Effector CD8-positive, alpha-beta T cell (primary cell): ENCODE data around the gene MAFF.
"Not testable (repeated sequence)": the region's sequence is repeated elsewhere in the genome, so short reads cannot be mapped to it uniquely, and the experiment has no call there.

Experiments
- DNase-seq: peaks from one replicate; lab custom pipeline; 2025; lab: John Stamatoyannopoulos, UW
- total RNA-seq, 4 experiments: gene quantifications; one replicate each; lab custom pipeline; 2026; lab: John Stamatoyannopoulos, UW

The MAFF gene
- total RNA-seq, result 14.8 to 71.4 (median 37.3) reads per million in 4 experiments

DNA sequence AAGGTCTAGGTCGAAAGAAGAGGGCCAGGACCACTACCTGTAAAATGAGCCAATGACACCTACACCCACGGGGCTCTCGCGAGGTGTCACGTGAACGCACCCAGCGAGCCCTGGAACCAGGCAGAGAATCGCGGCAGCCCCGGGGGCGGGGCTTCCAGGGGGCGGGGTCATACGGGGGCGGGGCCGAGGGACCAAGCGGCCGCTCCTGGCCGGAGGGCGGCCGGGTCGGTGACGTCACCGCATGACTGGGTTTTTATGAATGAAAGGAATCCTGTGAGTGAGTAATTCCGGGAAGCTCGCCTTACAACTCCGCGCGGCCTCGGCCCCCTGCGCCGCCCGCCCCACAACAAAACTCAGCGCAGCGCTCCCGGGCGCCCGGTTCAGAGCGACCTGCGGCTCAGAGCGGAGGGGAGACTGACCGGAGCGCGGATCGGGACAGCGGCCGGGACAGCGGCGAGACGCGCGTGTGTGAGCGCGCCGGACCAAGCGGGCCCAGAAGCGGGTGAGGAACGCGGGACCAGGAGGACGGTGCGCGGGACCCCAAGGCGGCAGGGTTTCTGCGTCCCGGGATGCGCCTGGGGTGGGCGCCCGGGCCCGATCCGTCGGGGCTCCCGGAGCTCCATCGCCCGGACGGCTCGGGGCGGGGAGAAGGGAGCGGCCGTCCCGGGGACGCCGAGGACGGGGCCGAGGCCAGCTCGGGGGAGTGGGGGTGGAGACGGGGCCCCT is at the start of gene MAFF:
TSS of gene MAFF (plus strand) at position 284 of the 726 bp plus-strand sequence. CDS start 11,860 bp downstream, outside the sequence.
- peak; percentile 85 for DNase-seq

DNA sequence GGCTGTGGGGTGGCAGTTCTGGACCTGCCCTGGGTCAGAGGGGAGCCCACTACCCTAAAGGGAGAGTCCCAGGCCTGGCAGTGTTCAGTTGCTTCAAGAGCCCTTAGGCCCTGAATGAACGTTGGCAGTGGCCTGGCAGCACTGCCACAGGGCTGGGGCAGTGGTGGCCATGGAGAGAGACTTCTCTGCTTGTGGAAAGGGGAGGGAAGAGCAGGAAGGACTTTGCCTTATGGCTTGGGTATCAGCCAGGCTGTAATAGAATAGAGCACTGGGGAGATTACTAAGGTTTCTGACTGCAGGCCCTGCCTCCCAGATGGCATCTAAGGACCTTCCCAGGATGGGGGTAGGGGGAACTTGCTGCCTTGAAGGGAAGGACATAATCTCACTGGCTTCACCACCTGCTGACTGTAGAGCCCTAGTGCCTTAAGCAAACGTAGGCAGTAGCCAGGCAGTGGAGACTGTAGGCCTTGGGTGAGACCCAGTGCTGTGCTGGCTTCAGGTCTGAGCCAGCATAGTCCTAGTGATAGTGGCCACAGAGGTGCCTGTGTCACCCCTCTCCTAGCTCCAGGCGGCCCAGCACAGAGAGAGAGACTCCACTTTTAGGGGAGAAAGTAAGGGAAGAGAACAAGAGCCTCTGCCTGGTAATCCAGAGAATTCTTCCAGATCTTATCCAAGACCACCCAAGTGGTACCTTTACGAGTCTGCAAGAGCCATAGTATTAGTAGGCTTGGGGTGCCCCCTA is 47.8 kb upstream of the MAFF start:
- DNase-seq, result no peak

DNA sequence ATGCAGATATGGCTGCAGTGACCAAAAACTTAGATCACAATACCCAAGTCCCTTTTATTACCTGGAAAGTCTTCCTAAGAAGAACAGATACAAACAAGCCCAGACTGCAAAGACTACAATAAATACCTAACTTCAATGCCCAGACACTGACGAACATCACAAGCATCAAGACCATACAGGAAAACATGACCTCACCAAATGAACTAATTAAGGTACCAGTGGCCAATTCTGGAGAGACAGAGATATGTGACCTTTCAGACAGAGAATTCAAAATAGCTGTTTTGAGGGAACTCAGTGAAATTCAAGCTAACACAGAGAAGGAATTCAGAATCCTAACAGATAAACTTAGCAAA is 47.3 kb upstream of the MAFF start:
- not testable (repeated sequence) for DNase-seq

DNA sequence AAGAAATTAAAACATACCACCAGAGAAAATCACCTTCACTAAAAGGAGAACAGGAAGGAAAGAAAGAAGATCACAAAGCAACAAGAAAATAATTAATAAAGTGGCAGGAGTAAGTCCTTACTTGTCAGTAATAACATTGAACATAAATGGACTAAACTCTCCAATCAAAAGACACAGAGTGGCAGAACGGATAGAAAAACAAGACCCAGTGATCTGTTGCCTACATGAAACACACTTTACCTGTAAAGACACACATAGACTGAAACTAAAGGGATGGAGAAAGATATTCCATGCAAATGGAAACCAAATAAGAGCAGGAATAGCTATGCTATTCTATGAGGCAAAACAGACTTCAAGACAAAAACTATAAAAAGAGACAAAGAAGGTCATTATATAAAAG is 46.1 kb upstream of the MAFF start:
- no peak for DNase-seq

DNA sequence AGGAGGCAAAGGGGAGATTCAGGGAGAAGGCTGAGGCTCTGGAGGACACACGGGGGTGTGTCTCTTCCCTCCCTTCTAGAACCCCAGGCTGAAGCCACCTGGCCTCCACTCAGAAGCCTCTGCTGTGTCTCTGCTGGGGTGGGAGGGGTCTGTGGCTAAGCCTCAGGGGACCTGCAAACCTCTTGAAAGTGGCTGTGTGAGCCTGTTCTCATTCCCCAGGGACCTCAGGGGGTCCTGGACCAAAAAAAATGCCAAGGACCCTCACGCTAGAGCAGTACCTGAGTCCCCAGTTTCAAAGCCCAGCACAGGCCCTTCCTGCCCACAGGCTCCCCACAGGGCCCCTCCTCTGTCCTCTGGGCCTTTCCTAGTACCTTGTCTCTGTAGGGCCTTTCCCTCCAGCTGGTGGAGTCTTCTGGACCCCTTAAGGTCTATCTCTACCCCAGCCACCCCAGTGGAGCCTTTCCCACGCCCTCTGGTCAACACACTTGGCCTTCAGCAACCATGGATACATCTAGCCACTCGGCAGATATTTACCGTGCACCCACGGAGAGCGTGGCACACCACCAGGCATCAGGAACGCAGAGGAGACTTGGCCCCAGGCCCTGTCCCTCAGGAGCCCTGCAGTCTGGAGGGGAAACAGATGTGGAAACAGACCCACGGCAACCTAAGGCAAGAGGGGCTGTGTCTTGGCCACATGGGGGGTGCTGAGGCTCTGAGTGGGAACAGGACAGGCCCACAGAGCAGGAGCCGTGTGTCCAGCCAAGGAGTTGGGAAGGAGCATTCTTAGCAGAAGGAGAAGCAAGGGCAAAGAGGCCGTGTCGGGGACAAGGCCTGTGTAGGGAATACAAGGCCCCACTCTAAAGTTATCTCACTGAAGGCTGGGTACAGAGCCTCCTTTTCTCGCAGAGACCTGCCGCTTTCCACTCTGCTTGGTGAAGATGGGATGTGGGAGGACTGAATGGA is 38.6 kb upstream of the MAFF start:
- no peak for DNase-seq

DNA sequence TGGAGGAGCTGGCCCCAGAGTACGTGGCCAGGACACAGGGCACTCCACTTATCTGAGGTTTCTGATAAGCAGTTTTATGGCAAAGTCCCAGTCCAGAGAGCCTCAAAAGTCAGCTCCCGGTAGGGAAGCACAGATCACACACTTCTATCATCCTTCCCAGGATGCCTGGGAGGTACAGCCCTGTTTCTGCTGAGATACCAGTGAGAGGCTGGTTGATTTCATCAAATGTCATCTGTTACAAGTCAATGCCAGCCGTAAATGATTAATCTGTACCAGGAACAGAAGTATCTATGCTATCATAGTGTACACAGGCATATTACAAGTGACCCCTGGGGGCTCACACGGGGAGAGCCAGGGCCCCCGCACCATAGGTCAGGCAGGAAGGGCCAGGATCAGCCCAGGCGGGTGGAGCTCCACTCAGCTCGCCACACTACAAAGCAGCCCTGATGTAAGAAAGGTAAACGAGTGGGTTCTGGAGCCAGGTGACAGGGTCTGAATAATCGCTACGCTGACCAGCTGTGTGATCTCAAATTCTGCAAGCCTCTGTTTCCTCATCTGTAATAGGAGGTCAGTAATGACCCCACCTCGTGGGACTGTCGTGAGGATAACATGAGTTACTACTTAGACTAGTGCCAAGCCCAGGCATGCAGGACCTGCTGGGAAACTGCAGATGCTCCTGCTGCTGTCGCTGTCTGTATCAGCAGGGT is 37.8 kb upstream of the MAFF start:
- DNase-seq, result no peak

DNA sequence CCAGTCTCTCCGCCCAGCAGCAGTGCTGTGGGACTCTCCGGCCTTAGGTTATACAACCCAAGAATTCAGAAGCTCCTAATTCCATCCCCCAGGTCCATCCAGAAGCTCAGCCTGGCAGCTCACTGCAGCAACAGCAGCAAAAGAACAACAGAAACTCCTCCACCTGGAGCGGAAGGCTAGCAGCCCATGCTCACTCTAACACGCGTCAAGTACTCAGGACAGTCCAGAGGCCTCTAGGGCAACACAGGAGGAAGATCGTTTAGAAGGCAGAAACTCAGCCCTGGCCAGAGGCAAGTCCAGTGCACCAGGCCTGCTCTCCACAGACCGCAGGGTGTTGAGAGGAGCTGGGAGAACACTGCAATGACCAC is 37.3 kb upstream of the MAFF start:
- DNase-seq, result no peak

DNA sequence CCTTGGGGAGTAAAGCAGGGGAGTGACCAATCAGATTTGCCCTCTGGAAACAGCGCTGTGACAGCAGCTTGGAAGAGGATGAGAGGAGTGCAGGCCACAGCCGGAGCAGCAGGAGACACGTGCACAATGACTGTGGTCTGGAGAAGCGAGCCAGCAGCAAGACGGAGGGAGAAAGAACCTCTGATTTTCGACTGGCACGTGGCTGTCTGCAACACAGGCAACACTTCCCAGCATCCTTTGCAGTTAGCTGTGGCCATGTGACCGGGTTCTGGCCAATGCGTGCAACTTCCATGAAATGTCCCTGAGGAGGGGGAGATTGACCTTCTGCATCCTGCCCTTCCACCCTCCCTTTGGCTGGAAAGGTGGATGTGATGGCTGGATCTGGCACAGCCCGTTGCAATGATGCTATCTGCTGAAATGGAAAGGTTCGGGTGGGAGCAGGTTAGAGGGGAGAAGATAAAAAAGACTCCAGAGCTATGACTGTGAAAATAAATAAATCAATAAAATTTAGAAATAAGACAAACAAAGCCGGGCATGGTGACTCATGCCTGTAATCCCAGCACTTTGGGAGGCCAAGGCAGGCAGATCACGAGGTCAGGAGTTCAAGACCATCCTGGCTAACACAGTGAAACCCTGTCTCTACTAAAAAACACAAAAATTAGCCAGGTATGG is 35.7 kb upstream of the MAFF start:
- DNase-seq, result no peak

DNA sequence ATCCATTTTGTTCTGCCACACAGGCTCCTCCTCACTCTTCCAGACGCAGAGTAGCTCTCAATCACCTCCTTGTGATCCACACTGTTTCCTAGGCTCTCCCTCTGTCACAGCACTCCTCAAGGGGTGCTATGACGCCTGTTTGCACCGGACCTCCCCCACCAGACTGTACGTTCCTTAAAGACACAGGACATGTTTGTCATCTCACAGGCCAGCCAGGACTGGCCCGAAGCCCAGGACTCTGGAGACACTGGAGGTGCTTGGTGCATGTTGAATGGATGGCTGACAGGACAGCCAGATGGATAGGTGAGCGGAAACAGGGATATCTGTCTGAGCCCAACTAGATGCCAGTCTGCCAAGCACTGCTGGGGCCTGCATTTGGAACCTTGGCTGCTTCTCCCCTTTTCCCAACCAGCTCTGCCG is 33.8 kb upstream of the MAFF start:
- DNase-seq, result no peak

DNA sequence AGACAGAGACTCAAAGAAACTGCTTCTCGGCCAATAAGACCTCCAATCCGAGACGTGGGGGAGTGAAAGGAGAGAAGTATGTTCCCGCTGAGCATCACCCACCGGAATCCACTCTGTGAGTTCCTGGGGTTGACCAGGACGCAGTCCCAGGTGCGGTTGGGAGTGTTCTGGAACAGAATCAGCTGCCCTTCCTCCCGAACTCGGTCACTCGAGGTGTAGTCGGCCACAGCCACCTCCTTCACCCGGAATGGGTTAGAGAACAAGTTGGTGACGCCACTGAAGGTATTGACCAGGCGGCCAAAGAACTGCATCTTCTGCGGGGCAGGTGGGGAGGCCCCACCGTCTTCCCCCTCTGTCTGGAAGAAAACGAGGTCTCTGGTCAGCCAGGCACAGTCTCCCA is 32.7 kb upstream of the MAFF start:
- no peak for DNase-seq

DNA sequence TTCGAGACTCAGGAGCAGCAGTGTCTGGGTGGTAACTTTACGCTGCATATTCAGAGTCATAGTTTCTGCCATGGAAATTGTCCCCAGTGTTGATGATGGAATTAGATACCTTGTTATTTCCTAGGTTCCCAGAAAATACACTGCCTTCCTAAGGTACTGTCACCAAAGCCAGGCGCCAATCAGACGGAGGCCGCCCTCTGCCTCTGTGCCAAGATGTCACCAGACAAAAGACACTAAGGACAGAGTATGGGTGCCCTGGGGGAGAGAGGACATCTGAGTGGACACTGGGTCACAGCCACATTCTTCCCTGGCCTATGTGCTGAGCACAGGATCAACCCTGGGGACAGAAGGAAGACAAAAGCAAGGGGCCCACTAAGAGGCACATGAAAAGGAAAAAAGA is 31.3 kb upstream of the MAFF start:
- no peak for DNase-seq

DNA sequence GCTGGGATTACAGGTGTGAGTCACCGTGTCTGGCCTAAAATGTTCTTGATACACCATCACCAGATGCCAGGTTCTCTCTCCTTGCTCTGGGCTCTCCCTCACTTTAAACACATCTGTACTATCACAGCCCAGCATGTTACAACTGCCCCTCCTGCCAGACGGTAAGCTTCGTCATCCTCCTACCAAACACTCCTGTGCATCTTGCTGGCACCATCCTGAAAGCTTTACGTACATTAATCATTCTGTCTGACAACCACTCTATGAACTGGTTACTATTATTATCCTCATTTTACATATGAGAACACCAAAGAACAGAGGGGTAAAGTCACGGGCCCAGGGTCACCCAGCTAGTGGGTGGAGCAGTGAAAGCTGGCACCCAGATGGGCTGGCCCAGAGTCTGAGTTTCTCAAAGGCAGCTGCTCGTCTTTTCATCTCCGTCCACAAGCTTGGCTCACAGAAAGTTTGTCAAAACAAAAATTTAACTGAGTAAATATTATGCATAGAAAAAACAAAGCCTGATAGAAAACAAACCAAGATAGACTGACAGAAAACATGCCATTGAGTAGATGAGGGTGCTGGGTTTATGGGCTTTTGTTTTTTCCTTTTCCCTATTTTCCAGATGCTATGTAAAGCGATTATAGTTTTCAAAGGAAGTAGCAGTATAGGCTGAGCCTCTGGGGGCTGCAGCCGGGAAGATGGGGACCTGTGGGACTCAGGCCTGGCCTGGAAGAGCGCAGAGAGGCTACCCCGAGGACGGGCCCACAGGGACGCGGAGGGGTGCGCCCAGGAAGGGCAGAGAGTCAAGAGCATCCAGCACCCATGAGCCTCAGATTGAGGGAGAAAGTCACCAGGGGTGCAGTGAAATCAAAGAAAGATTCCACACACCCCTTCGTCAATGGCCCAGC is 29.6 kb upstream of the MAFF start:
- DNase-seq, result no peak

DNA sequence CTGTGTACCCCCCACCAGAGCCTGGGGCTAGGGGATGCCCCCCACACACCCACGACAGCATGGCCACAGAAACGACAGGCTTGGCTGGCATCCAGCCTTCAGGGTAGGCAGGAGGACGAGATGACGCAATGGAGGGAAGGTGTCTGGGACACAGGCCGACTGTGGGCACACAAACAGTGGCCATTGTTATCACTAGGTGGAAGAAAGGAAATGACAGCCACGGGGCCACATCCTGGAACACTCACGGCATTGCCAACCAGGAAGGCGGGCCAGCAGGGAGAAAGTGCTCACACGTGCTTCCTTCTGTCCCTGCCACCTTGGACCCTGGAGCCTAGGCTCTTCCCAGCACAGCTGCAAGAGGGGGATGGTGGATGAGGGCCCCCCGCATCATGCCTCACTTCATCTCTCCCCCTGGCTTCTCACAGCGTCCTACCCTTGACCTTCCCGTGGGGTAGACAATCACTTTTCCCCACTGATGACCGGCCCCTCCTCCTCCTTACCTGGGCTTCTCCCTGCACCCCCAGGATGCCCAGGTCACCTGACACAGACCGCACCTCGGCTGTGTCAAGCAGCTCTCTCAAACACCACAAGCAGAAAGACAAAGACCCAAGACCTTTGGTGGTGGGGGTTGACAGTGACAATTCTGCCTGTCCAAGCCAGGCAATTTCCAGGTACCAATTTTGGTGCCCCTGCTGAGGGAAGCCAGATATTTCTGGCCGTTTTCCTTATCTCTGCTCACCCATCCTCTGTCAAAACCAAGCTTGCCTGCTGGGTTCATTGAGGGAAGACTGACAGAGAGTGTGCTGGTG is 28.8 kb upstream of the MAFF start:
- no peak for DNase-seq

DNA sequence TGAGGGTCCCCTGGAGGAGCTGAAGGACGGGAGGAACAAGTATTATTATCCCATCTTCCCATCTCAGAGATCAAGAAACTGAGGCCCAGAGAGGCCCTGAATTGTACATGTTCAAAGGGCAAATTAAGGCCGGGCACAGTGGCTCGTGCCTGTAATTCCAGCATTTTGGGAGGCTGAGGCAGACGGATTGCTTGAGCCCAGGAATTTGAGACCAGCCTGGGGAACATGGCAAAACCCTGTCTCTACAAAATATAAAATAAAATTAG is 28.2 kb upstream of the MAFF start:
- DNase-seq, result no peak

DNA sequence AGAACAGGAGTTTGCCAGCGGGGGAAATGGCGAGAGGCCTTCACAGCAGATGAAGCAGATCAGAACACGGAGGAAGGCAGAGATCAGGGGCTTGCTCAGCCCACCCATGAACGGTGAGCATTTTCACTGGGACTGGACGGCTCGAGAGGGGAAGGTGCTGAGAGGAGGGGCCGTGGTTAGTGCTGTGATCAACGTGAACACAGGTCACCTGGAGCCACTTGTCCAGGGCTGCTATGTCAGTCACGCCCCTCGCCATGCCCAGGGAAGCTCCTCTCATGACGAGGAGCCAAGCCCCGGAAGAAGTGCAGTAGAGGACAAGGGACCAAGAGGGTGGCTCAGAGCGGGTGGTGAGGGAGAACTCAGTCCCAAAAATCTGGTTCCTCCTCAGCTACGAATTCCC is 27.2 kb upstream of the MAFF start:
- DNase-seq, result no peak

DNA sequence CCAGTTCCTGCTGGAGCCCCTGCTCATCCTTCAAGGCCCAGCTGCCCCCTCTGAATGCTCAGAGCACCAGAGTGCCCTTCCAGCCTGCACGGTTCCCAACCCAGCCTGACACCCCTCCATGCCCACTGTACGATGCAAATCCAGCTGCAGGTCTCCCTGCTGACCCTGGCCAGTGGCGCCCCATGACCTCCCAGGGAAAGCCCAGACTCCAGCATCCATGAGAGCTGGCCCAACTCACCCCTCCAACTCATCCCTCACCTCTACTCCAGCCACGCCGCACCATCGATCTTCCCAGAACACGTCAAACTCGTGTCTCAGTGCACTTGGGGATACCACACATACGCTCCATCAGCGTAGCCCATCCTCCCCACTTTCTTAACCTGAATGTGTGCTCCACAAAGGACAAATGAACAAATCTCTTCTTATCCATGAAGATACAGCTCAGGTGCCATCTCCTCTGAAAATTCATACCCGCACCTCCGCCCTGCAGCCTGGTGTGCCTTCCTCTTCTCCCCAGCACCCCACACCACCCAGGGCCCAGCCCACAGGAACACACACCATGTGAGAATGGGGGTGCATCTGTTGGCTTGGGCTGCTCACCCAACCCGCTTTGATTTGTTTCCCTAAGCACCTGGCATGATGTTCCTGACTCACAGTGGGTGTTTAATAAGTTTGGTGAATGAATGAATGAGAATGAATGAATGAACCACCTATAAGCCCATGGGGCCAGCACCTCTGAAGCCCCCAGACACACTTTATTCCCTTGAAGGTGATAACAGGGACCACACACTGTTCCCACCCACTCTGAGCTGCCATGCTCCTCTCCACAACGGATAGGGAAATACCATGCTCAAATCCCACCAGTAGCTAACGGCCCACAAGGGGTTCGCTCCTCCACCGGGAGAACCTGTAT is 26.3 kb upstream of the MAFF start:
- no peak for DNase-seq

DNA sequence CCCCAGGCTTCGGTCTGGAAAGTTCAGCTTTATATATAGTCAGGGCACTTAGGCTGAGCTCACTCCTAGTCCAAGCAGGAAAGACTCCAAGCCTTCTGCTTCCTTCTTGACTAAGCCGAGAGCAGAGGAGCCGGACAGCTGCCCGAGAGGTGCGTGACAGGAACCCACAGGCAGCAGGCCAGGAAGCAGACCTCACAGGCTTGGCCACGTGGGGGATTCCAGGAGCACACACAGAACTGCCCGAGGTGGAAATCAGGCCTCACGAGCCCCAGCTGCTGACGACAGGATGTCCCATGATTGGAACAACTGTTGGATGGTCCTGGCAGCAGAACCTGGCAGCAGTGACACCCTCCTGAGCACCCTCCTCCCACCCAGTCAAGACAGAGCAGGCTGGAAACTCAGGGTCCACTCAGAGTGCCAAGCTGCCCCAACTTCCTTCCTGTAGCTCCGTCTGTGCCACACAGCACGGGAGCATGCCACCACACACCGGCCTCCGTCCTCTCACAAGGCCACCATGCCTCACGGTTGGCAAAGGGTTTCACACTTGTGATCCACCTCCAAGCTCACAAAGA is 25.5 kb upstream of the MAFF start:
- DNase-seq, result no peak

DNA sequence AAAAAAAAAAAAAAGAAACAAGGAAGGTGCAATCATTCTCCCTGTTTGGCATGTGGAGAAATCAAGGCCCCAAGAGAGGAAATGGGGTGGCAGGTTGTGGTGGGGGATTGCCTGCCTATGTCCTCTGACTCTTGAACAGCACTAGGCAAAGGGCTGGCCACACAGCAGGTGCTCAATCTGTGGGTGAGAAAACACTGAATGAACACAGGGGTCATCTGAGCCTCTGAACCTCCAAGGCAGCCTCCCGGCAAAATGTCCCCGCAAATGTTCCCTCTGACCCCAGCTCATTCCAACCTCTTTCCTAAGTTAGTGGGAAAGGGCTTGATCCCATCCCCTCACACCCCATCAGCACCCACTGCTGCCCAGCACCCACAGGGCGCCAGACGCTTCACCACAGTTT is 24.8 kb upstream of the MAFF start:
- no peak for DNase-seq
